HG03469 (cell line): ENCODE data around the gene CT83.

ENCODE experiments used
- ATAC-seq: cut with Tn5 transposase; IDR thresholded peaks from one replicate; pipeline ENCODE4 v1.9.1; 2021; ENCODE audit warnings: mild to moderate bottlenecking, moderate library complexity, moderate number of reproducible peaks; ENCODE audit not compliant: unreplicated experiment

The CT83 gene

DNA sequence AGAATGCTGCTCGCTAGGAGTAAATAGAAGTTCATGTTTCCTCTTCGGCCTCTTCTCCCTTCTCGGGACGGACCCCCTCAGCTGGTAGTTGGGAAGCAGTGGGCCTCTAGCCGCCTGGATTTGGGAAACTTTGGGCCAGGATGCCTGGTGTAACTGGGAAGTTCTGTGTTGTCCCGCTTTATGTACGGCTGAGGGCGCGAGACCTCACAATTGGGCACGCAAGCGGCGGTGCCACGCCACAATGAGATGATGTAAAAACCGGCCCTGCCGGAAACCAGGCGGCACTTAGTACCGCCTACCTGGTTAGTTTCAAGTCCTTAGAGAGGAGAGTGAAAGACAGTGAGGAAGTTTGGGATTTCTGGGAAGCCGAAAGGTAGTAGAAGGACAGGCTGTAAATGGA is at the start of gene CT83:
CT83 (minus strand) TSS at position 155 of the 400 bp plus-strand sequence; CDS start at position 35, 120 bp downstream.
- no peak for ATAC-seq

- ATAC-seq, result no peak
Measured at GRCh38 chrX:116499780-116500179, 37.0 kb upstream of the CT83 start.

DNA sequence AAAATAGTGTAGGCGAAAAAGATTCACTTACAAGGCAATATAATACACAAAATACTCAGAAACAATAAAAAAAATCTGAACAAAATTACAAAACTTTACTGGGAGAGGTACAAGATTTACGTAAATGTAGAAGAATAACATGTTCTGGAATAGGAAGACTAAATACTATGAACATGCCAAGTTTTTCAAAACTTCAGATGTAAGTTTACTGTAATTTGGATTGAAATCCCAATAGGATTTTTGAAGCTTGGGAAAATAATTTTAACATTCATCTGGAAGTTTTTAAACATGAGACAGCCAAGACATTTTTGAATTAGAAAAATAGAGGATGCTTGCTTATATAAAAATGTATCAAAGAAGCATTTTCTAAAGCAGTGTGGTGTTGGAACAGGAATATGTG is 30.5 kb upstream of the CT83 start:
- no peak for ATAC-seq

GRCh38 chrX:116490104-116490503 is 27.3 kb upstream of the CT83 start:
- no peak for ATAC-seq

- no peak for ATAC-seq
Measured at GRCh38 chrX:116480059-116480458, 17.3 kb upstream of the CT83 start.

DNA sequence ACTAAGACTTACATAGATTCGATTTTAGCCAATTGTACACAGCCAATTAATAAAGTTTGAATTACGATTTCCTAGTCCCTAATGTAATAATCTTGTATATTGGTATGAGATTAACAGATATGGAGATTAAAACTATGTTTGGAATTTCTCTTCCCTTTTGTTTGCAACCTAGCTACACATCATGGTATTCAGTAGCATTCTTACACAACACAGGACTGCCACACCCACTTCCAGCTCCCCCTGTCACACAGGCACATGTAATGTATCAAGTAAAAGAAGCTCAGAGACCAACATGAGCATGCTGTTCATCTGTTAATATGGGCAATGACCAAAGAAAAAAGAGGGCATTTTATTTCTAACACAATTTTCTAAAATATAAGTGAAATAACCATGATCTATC is 13.6 kb downstream of the CT83 start:
- no peak for ATAC-seq

DNA sequence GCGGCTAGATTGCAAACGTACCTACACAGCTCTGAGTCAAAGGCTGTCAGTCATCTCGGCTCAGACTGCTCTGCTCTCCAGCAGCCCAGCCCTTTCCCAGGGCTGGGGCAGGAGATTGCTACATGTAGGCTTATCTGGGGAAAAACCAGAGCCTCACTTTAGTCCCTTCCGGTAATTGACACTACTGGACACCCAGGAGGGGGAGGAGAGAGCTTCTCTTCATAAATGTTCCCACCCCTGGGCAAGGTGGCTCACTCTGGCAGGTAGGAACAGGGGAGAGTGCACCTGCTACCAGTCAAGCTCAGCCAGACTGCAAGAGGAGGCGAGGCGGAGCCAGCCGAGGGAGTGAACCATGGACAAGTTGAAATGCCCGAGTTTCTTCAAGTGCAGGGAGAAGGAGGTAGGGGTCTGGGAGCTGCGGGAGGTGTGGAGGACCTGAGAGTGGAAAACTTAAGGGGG is 26.4 kb downstream of the CT83 start, which contains the start of gene SLC6A14:
SLC6A14 (plus strand) TSS at position 249 of the 459 bp plus-strand sequence; CDS start at position 353, 104 bp downstream.
- ATAC-seq, result no peak

DNA sequence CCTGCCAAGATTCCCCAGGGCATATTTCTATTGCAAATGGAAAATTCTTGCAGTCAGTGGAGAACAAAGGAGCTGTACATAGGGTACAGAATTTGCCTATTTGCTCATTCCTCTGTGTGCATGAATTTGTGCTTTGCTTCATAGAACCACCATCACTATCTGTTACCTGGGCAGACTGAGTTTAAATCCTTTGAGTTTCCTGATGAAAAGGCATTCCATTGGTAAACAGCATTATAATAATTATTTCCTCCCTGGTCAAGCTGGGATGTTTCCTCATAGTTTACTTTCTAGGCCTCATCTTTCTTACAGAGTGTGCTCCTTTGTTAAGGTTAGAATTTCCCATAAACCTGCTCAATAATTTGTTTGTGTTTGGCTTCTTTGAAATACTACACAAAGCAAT is 27.2 kb downstream of the CT83 start:
- no peak for ATAC-seq

DNA sequence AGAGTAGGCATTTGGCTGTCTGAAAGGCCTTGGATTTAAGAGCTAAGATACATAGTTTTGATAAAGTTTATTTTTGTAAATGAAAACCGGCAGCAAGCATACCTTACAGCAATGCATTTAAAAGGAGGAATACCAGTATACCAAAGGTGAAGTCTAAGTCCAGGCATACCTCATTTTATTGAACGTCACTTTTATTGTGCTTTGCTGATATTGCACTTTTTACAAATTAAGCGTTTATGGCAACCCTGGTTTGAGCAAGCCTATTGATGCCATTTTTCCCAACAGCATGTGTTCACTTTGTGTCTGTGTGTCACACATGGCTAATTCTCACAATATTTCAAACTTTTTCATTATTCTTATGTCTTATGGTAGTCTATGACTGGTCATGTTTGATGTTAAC is 34.8 kb downstream of the CT83 start:
- ATAC-seq, result no peak

- no peak for ATAC-seq
Measured at GRCh38 chrX:116417968-116418367, 44.8 kb downstream of the CT83 start.

DNA sequence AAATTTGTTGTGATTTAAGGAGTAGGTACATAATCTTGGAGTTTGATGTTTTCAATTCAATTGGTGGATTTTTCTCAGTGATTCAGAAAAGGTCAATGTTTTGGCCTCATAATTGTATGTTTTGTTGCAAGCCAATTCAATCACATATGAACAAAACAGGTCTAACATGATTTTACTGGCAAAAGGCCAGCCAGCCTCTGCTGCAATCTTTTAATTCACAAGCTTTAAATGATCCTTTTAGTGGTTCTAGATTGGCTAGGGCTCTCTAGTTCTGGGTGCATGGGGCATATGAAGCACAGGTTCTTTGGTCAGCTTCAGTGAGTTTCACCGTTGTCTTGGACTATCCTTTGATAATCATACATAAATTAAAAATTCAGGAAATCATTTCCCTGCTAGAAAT is 45.6 kb downstream of the CT83 start:
- no peak for ATAC-seq

GRCh38 chrX:116413273-116413672 is 49.5 kb downstream of the CT83 start:
- ATAC-seq, result no peak
